ENCODE results near the gene CD101.

CD101 gene

DNA sequence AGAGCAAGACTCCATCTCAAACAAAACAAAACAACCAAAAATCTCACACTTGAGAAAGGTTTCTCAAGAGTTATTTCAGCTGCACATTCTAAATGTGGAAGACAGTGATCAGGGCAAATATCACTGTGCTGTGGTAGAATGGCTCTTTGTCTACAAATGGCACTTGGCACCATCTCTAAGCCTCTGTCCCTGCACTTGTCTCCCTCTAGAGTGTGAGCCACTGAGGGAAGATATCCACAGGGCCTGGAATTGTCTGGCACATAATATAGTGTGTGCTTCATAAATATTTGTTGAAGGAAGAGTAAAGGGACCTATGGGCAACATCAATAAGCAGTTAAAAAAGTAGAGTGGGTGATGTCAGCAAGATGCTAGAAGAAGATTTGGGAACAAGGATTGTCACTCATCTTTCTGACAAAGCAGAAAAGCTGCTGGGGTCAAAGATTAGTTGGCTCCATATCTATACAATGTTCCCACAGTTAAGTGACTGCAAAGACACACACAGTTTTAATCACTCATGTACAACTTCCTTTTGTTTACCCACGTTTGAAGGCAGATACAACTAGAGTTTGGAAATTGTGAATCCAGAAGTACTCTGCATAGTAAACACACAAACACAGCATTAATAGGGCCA is 19.1 kb downstream of the CD101 start:
- no peak for DNase-seq

DNA sequence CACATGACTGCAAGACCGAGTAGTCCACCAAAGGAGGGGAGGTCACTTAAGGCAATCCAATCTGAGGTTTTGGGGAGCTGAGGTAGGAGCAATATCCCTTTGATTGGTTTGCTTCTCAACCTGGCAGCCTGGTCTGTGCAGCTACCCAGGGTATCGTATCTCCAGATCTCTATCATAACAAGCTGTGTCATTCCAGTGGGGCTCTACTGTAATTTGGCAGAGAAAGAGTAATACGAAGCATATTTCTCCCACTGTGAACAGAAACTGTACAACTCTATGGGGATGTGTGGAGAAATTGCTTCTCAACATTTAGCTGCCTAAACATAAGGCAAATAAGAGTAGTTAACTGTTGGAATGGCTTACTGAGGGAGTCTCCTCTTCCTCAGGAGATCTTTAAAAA is 20.6 kb downstream of the CD101 start:
- DNase-seq = no peak

GRCh38 chr1:117025568-117025967 is 24.0 kb downstream of the CD101 start:
- DNase-seq = no peak

DNA sequence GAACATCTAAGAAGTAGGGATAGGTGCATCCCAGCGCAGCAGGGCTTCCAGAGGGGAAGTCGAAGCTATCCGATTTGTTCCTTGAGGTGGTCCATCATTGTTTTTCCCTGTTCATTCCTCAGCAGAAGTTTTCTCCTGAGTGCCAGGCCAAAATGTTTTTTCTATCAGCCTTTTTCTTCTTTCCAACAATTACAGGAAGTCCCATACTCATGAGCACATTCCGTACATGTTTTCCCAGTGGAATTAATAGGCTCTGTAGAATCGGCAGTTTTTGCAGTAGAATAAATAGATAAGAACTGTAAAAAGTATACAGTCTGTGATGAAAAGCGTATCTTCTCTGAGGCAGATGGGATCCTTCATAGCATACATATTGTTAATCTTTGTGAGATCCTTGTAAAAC is 24.8 kb downstream of the CD101 start:
- DNase-seq = no peak

- DNase-seq = no peak
Measured at GRCh38 chr1:117029685-117030084, 28.1 kb downstream of the CD101 start.

DNA sequence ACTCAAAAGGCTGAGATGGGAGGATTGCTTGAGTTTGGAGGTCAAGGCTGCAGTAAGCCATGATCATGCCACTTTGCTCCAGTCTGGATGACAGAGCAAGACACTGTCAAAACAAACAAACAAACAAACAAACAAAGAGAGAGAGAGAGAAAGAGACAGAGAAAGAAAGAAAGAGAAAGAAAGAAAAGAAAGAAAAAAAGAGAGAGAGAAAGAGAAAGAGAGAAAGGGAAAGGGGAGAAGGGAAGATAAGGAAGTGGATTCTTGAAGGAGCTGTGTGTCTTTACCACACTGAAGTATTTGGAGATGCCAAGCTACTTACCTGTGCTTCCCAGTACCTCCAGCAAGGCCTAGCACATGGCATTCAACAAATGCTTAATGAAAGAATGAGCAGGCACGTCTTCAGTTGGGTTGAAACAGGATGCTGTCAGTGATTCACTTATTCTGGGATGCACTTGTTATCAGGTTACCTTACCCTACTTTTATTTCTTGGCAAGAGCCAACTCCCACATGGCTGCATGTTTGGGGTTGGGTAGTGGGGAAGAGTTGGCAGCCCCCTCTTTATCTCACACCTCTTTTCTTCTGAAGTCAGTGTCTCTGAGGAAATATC is 28.8 kb downstream of the CD101 start:
- DNase-seq = no peak

GRCh38 chr1:117032266-117032665 is 30.7 kb downstream of the CD101 start:
- no peak for DNase-seq

DNA sequence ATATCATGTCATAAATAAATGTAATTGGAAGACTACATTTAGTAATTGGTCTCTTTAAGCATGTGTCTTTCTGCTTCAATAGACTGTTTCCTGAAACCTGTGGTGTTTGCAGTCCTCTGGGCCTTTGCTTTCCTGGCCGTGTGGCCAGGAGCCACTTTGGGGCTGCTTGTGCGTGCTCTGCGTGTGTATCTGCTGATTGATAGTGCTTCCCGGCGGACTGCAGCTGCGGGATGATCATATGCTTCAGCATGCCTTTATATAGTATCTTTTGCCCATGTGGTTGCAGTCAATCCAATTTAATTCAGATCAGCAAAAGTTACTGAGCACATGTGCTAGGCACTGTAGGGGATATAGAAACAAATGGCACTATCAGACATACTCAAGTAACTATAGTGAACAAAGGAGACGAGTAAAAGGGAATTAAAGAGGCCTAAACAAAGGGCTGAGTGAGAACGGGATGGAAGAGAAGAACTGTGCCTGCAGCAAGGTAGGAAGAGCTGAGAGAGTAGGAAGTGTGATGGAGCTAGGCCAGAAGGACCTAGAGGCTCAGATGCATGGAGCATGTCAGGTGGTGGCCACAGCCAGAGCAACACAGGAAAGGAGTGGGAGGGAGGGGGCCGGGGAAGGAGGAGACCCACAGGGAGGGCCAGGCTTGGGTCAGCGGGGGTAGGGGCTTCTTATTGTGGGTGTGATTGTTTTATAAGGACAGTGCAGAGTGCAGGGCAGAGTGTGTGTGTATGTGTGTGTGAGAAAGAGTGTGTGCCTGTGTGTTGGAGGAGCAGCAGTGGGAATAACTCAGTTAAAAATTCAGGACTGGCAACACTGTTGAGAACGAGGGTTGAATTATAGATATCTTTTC is 31.4 kb downstream of the CD101 start:
- no peak for DNase-seq

- no peak for DNase-seq
Measured at GRCh38 chr1:117033772-117034171, 32.2 kb downstream of the CD101 start.

DNA sequence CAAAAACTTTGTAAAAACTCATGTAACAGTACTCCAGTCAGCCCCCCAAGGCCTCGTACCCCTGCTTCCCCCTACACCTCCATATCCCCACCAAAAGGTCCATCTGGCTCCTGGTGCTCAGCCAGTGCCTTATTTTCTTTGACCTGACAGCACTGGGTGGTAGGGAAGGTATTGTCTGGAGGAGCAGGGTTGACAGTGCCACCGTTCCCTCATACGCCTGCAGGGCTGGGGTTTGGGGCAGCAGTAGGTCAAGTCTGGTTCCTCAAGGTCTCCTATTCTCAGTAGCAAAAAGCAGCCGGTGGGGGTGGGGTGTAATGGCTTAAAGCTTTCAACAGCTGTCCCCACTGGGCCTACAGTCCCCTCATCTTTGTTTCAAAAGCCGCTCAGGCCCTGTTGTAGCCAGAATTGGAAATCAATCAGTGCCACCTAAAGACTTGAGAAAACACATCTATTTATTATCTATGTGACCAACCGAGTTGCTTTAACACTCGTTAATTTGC is 33.3 kb downstream of the CD101 start:
- DNase-seq = no peak

- no peak for DNase-seq
Measured at GRCh38 chr1:117036018-117036461, 34.5 kb downstream of the CD101 start.

- no peak for DNase-seq
Measured at GRCh38 chr1:117037802-117038201, 36.2 kb downstream of the CD101 start.

- no peak for DNase-seq
Measured at GRCh38 chr1:117038236-117038635, 36.7 kb downstream of the CD101 start.

GRCh38 chr1:117044217-117044616 is 42.7 kb downstream of the CD101 start:
- DNase-seq = no peak

DNA sequence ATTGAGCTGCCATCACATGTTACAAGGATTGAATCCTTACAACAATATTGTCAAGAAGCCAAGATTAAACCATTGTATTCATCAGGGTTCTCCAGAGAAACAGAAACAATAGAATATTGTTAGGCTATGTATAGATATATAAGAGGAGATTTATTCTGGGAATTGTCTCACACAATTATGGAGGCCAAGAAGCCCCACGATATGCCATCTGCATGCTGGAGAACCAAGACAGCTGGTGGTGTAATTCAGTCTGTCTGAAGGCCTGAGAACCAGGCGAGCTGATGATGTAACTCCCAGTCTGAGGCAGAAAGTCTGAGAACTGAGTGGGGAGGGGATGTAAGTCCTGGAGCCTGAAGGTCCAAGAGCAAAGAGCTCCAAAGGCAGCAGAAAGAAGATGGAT is 44.1 kb downstream of the CD101 start:
- no peak for DNase-seq

GRCh38 chr1:117046781-117047180 is 45.2 kb downstream of the CD101 start:
- no peak for DNase-seq

DNA sequence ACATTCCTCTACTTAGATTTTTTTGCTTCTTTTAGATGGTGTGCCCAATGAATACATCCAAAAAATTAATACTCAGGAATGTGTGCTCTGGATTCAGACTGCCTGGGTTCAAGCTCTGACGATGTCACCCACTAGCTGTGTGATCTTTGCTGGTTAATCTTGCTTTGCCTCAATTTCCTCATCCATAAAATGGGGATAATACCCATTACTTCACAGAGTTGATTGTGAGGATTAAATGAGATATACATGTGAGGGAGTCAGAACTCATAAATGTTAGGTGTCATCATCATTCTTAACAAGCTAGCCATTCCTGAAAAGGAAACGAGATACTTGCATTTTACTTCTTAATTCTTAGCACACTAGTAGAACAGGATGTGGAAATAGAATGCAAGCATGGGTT is 45.7 kb downstream of the CD101 start:
- no peak for DNase-seq

DNA sequence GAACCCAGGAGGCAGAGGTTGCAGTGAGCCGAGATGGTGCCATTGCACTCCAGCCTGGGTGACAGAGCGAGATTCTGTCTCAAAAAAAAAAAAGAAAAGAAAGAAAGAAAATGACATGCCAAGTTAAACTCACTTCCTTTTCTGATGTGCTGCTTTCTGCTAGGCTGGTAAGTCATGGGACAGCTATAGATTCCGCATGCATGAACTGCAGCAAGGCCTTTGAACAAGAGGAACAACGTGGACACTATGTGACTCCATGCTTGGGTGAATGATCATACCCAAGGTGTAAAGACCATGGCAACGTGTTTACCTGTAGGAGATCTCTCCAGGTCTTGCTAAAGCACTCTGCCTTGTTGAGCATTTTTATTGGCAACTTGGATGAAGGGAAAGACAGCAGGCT is 48.3 kb downstream of the CD101 start:
- no peak for DNase-seq

DNA sequence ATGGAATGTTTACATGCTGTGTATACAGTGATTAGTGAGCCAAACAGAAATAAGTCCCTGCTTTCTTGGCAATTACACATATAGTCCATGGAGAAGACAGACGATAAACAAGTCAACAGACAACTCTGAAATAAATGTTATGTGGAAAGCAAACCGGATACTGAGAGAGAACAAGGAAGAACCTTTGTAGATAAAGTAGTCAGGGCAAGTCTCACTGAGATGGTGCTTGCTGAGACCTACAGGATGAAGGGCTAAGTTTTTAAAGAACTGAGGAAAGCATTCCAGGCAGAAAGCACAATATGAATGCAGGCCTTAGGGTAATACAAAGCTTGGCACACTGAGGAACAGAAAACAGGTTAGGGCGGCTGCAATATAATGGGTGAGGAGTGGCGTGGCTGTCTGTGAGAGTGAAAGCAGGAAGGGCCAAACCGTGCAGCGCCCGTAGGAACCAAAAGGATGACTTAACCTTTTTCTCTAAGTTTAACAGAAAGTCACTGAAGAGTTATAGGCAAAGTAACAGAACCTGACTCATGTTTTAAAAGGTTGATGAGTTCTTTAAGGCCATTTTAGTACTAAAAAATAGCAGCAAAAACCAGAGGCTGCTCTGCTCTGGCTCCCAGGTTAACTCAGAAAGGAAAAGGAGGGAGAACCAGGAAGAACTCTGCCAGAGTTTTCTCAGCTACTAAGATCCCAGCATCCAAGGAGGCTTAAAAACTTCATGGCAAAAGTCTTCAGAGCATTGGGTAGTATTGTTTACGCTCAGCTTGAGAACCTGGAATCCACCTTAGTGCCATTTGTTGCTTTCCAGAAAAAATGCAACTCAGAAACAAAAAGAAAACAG is 49.9 kb downstream of the CD101 start:
- no peak for DNase-seq

DNA sequence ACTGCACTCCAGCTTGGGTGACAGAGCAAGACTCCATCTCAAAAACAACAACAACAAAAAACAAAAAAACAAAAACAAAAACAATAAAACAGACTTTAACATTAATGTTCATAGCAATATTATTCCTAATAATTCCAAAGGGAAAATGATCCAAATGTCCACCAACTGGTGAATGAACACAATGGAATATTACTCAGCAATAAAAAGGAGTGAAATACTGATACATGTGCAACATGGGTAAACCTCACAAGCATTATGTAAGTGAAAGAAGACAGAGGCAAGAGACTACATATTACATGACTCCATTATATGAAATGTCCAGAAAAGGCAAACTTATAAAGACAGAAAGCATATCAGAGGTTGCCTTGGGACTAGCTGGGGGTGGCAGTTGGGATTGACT is 52.5 kb downstream of the CD101 start:
- DNase-seq = no peak

- DNase-seq = no peak
Measured at GRCh38 chr1:117058810-117059209, 57.2 kb downstream of the CD101 start.

- DNase-seq = no peak
Measured at GRCh38 chr1:117059334-117059677, 57.7 kb downstream of the CD101 start.
